HEK293 (cell line): ENCODE measurements around the gene DPF3.

Experiments used
- GLIS1 ChIP-seq: fragments of 450-650 bp; formaldehyde crosslinking; IDR thresholded peaks from 2 replicates; pipeline ENCODE4 v1.5.1; 2016; ENCODE audit warnings: missing biosample characterization, missing genetic modification characterization
- GLIS2 ChIP-seq: fragments of 450-650 bp; formaldehyde crosslinking; IDR thresholded peaks from 2 replicates; pipeline ENCODE4 v1.5.1; 2016; ENCODE audit warnings: missing biosample characterization, missing genetic modification characterization
- KLF10 ChIP-seq: fragments of 450-650 bp; IDR thresholded peaks from 2 replicates; pipeline ENCODE4 v1.5.1; 2018; ENCODE audit warnings: missing biosample characterization, mild to moderate bottlenecking, missing genetic modification characterization
- ZBTB17 ChIP-seq: fragments of 450-650 bp; formaldehyde crosslinking; IDR thresholded peaks from 2 replicates; pipeline ENCODE4 v1.5.1; 2016; ENCODE audit warnings: missing biosample characterization, missing genetic modification characterization
- ZBTB21 ChIP-seq: fragments of 450-650 bp; formaldehyde crosslinking; IDR thresholded peaks from 2 replicates; pipeline ENCODE4 v1.5.1; 2017; ENCODE audit warnings: missing biosample characterization, missing genetic modification characterization
- ZBTB48 ChIP-seq: fragments of 450-650 bp; formaldehyde crosslinking; IDR thresholded peaks from 2 replicates; pipeline ENCODE4 v1.5.1; 2016; ENCODE audit warnings: missing biosample characterization, missing genetic modification characterization
- ZNF114 ChIP-seq: fragments of 450-650 bp; formaldehyde crosslinking; IDR thresholded peaks from 2 replicates; pipeline ENCODE4 v1.5.0; 2017; ENCODE audit warnings: missing biosample characterization, missing genetic modification characterization
- ZNF169 ChIP-seq: fragments of 450-650 bp; formaldehyde crosslinking; IDR thresholded peaks from 2 replicates; pipeline ENCODE4 v1.5.1; 2016; ENCODE audit warnings: missing biosample characterization, missing genetic modification characterization
- ZNF266 ChIP-seq: fragments of 450-650 bp; formaldehyde crosslinking; IDR thresholded peaks from 2 replicates; pipeline ENCODE4 v1.5.1; 2016; ENCODE audit warnings: missing biosample characterization, missing genetic modification characterization, low read depth
- ZNF366 ChIP-seq: fragments of 450-650 bp; formaldehyde crosslinking; conservative IDR thresholded peaks from 2 replicates; pipeline ENCODE4 v1.5.1; 2016; ENCODE audit warnings: missing biosample characterization, missing genetic modification characterization
- ZNF423 ChIP-seq: fragments of 450-650 bp; formaldehyde crosslinking; IDR thresholded peaks from 2 replicates; pipeline ENCODE4 v1.5.1; 2016; ENCODE audit warnings: missing biosample characterization, missing genetic modification characterization
- ZNF433 ChIP-seq: fragments of 450-650 bp; formaldehyde crosslinking; IDR thresholded peaks from 2 replicates; pipeline ENCODE4 v1.5.1; 2016; ENCODE audit warnings: missing biosample characterization, missing genetic modification characterization, low read depth
- ZNF521 ChIP-seq: fragments of 450-650 bp; formaldehyde crosslinking; IDR thresholded peaks from 2 replicates; pipeline ENCODE4 v1.5.1; 2017; ENCODE audit warnings: missing biosample characterization, mild to moderate bottlenecking, missing genetic modification characterization
- ZNF529 ChIP-seq: fragments of 450-650 bp; formaldehyde crosslinking; IDR thresholded peaks from 2 replicates; pipeline ENCODE4 v1.5.1; 2017; ENCODE audit warnings: missing genetic modification characterization, missing biosample characterization; ENCODE audit not compliant: insufficient replicate concordance
- ZNF558 ChIP-seq: fragments of 450-650 bp; formaldehyde crosslinking; IDR thresholded peaks from 2 replicates; pipeline ENCODE4 v1.5.1; 2016; ENCODE audit warnings: missing biosample characterization, missing genetic modification characterization
- ZNF600 ChIP-seq: fragments of 450-650 bp; formaldehyde crosslinking; IDR thresholded peaks from 2 replicates; pipeline ENCODE4 v1.5.1; 2016; ENCODE audit warnings: missing biosample characterization, missing genetic modification characterization
- ZNF623 ChIP-seq: fragments of 450-650 bp; formaldehyde crosslinking; IDR thresholded peaks from 2 replicates; pipeline ENCODE4 v1.5.1; 2016; ENCODE audit warnings: missing biosample characterization, missing genetic modification characterization
- ZNF707 ChIP-seq: fragments of 450-650 bp; formaldehyde crosslinking; IDR thresholded peaks from 2 replicates; pipeline ENCODE4 v1.5.1; 2016; ENCODE audit warnings: missing biosample characterization, missing genetic modification characterization
- ZNF768 ChIP-seq: fragments of 450-650 bp; formaldehyde crosslinking; IDR thresholded peaks from 2 replicates; pipeline ENCODE4 v1.5.1; 2018; ENCODE audit warnings: missing biosample characterization, mild to moderate bottlenecking, missing genetic modification characterization
- ZNF830 ChIP-seq: fragments of 450-650 bp; IDR thresholded peaks from 2 replicates; pipeline ENCODE4 v1.5.0; 2018; ENCODE audit warnings: missing biosample characterization, missing genetic modification characterization, low read depth, mild to moderate bottlenecking, moderate library complexity
- TF ChIP-seq, protein P1 (sequence below): fragments of 450-650 bp; formaldehyde crosslinking; IDR thresholded peaks from 2 replicates; pipeline ENCODE4 v1.5.1; 2016; ENCODE audit warnings: missing biosample characterization, missing genetic modification characterization
- TF ChIP-seq, protein P2 (sequence below): fragments of 450-650 bp; formaldehyde crosslinking; conservative IDR thresholded peaks from 2 replicates; pipeline ENCODE4 v1.5.1; 2016; ENCODE audit warnings: low read depth, missing biosample characterization, missing genetic modification characterization
- TF ChIP-seq, protein P3 (sequence below): fragments of 450-650 bp; formaldehyde crosslinking; conservative IDR thresholded peaks from 2 replicates; pipeline ENCODE4 v1.5.1; 2016; ENCODE audit warnings: low read depth, missing biosample characterization, missing genetic modification characterization
- TF ChIP-seq, protein P4 (sequence below): fragments of 450-650 bp; formaldehyde crosslinking; IDR thresholded peaks from 2 replicates; pipeline ENCODE4 v1.5.1; 2016; ENCODE audit warnings: missing biosample characterization, missing genetic modification characterization, low read depth
- TF ChIP-seq, protein P5 (sequence below): fragments of 450-650 bp; formaldehyde crosslinking; IDR thresholded peaks from 2 replicates; pipeline ENCODE4 v1.5.1; 2016; ENCODE audit warnings: missing biosample characterization, missing genetic modification characterization

Gene DPF3

DNA sequence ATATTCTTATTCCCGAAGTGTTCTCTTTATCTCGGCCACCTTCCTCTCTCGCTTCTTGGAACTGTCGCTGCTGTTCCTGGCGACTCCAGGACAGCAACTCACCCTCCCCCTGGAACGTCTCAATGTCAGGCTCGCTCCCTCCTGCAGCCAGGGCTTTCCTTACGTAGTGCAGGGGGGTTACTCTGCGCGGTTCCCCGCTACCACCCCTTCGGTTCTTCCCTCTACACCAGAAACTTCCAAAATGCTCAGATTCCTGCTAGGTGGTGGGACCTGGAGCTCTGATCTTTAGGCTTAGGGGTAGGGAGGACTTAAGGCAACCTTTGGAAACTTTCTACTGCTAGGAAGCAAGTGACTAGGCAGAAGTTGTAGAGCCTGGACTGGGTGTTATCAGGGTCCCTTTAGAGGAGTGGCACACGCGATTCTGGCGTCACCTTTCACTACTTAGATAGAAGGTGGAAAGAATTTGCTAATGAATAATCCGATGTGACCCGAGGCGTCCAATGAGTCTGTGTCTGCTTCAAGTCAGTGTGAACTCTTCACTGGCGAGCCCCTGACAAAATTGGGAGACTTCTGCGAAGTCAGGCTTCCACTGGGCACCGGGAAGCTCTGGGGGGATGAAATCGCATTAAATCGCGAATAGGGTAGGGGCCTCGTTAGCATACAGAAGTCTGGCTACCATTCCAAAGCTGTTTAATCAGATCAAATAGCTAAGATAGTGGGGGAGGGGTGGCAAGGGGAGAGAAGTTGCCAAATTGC is 900 bp upstream of the DPF3 start (continued):
- TF ChIP-seq, protein P1, sequence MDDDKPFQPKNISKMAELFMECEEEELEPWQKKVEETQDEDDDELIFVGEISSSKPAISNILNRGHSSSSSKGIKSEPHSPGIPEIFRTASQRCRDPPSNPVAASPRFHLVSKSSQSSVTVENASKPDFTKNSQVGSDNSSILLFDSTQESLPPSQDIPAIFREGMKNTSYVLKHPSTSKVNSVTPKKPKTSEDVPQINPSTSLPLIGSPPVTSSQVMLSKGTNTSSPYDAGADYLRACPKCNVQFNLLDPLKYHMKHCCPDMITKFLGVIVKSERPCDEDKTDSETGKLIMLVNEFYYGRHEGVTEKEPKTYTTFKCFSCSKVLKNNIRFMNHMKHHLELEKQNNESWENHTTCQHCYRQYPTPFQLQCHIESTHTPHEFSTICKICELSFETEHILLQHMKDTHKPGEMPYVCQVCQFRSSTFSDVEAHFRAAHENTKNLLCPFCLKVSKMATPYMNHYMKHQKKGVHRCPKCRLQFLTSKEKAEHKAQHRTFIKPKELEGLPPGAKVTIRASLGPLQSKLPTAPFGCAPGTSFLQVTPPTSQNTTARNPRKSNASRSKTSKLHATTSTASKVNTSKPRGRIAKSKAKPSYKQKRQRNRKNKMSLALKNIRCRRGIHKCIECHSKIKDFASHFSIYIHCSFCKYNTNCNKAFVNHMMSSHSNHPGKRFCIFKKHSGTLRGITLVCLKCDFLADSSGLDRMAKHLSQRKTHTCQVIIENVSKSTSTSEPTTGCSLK: no peak
- TF ChIP-seq ZBTB48 (tag by site-specific recombination): peak; percentile 74
- no peak for TF ChIP-seq ZNF768
- TF ChIP-seq ZNF169 (tag by site-specific recombination): no peak
- TF ChIP-seq ZNF558 (tag by site-specific recombination): no peak
- TF ChIP-seq ZNF423 (tag by site-specific recombination): no peak
- TF ChIP-seq ZBTB21 (tag by site-specific recombination): no peak
- TF ChIP-seq ZNF266 (tag by site-specific recombination): no peak
- TF ChIP-seq, protein P2, sequence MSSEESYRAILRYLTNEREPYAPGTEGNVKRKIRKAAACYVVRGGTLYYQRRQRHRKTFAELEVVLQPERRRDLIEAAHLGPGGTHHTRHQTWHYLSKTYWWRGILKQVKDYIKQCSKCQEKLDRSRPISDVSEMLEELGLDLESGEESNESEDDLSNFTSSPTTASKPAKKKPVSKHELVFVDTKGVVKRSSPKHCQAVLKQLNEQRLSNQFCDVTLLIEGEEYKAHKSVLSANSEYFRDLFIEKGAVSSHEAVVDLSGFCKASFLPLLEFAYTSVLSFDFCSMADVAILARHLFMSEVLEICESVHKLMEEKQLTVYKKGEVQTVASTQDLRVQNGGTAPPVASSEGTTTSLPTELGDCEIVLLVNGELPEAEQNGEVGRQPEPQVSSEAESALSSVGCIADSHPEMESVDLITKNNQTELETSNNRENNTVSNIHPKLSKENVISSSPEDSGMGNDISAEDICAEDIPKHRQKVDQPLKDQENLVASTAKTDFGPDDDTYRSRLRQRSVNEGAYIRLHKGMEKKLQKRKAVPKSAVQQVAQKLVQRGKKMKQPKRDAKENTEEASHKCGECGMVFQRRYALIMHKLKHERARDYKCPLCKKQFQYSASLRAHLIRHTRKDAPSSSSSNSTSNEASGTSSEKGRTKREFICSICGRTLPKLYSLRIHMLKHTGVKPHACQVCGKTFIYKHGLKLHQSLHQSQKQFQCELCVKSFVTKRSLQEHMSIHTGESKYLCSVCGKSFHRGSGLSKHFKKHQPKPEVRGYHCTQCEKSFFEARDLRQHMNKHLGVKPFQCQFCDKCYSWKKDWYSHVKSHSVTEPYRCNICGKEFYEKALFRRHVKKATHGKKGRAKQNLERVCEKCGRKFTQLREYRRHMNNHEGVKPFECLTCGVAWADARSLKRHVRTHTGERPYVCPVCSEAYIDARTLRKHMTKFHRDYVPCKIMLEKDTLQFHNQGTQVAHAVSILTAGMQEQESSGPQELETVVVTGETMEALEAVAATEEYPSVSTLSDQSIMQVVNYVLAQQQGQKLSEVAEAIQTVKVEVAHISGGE (tag by site-specific recombination): peak; percentile 27; the same call in 1 of the 2 replicates
- TF ChIP-seq, protein P3, sequence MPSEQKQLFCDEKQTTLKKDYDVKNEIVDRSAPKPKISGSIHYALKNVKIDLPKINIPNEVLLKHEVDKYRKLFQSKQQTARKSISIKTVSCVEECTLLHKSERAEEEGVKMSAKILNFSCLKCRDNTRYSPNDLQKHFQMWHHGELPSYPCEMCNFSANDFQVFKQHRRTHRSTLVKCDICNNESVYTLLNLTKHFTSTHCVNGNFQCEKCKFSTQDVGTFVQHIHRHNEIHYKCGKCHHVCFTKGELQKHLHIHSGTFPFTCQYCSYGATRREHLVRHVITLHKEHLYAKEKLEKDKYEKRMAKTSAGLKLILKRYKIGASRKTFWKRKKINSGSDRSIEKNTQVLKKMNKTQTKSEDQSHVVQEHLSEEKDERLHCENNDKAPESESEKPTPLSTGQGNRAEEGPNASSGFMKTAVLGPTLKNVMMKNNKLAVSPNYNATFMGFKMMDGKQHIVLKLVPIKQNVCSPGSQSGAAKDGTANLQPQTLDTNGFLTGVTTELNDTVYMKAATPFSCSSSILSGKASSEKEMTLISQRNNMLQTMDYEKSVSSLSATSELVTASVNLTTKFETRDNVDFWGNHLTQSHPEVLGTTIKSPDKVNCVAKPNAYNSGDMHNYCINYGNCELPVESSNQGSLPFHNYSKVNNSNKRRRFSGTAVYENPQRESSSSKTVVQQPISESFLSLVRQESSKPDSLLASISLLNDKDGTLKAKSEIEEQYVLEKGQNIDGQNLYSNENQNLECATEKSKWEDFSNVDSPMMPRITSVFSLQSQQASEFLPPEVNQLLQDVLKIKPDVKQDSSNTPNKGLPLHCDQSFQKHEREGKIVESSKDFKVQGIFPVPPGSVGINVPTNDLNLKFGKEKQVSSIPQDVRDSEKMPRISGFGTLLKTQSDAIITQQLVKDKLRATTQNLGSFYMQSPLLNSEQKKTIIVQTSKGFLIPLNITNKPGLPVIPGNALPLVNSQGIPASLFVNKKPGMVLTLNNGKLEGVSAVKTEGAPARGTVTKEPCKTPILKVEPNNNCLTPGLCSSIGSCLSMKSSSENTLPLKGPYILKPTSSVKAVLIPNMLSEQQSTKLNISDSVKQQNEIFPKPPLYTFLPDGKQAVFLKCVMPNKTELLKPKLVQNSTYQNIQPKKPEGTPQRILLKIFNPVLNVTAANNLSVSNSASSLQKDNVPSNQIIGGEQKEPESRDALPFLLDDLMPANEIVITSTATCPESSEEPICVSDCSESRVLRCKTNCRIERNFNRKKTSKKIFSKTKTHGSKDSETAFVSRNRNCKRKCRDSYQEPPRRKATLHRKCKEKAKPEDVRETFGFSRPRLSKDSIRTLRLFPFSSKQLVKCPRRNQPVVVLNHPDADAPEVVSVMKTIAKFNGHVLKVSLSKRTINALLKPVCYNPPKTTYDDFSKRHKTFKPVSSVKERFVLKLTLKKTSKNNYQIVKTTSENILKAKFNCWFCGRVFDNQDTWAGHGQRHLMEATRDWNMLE (tag by site-specific recombination): no peak
- TF ChIP-seq ZNF114: no peak
- TF ChIP-seq ZBTB17 (tag by site-specific recombination): peak; percentile 89
- TF ChIP-seq KLF10: no peak
- TF ChIP-seq, protein P4, sequence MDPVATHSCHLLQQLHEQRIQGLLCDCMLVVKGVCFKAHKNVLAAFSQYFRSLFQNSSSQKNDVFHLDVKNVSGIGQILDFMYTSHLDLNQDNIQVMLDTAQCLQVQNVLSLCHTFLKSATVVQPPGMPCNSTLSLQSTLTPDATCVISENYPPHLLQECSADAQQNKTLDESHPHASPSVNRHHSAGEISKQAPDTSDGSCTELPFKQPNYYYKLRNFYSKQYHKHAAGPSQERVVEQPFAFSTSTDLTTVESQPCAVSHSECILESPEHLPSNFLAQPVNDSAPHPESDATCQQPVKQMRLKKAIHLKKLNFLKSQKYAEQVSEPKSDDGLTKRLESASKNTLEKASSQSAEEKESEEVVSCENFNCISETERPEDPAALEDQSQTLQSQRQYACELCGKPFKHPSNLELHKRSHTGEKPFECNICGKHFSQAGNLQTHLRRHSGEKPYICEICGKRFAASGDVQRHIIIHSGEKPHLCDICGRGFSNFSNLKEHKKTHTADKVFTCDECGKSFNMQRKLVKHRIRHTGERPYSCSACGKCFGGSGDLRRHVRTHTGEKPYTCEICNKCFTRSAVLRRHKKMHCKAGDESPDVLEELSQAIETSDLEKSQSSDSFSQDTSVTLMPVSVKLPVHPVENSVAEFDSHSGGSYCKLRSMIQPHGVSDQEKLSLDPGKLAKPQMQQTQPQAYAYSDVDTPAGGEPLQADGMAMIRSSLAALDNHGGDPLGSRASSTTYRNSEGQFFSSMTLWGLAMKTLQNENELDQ (tag by site-specific recombination): no peak
- TF ChIP-seq ZNF529: no peak
- no peak for TF ChIP-seq ZNF830
- peak; percentile 39; the same call in 1 of the 2 replicates for TF ChIP-seq GLIS1
- TF ChIP-seq, protein P5, sequence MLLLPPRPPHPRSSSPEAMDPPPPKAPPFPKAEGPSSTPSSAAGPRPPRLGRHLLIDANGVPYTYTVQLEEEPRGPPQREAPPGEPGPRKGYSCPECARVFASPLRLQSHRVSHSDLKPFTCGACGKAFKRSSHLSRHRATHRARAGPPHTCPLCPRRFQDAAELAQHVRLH: no peak
- TF ChIP-seq ZNF623 (tag by site-specific recombination): no peak
- no peak for TF ChIP-seq ZNF521 (tag by site-specific recombination)
- no peak for TF ChIP-seq ZNF433
- TF ChIP-seq GLIS2 (tag by site-specific recombination): peak; percentile 69
- TF ChIP-seq ZNF600: peak; percentile 71
- TF ChIP-seq ZNF707 (tag by site-specific recombination): no peak
- 0 out of 2 replicates have a peak, but pooled peaks have one; percentile 38 for TF ChIP-seq ZNF366 (tag by site-specific recombination)
